SK-N-SH treated with all-trans-retinoic acid at 6 μM for 48 hours (cell line): ENCODE results near the gene SPON1.

Experiments used
- ATAC-seq: fragments of 200-7000 bp; cut with Tn5 transposase; 3 replicates; pipeline ENCODE4 v1.9.1; 2020; ENCODE audit warnings: mild to moderate bottlenecking, moderate library complexity
- ARNTL ChIP-seq: fragments of 450-650 bp; formaldehyde crosslinking; IDR thresholded peaks from 2 replicates; pipeline ENCODE4 v1.5.0; 2020; ENCODE audit warnings: low read depth, mild to moderate bottlenecking, moderate library complexity, borderline replicate concordance
- BACH2 ChIP-seq: fragments of 250-450 bp; sonication (Bioruptor Pico); IDR thresholded peaks from 2 replicates; pipeline ENCODE4 v1.9.0; 2021; ENCODE audit warnings: mild to moderate bottlenecking, borderline replicate concordance
- CSDC2 ChIP-seq: fragments of 250-450 bp; sonication (Bioruptor Pico); IDR thresholded peaks from 2 replicates; pipeline ENCODE4 v1.5.0; 2020; ENCODE audit warnings: mild to moderate bottlenecking, moderate library complexity
- ESRRG ChIP-seq: fragments of 250-450 bp; sonication (Bioruptor Pico); IDR thresholded peaks from 2 replicates; pipeline ENCODE4 v1.6.1; 2021; ENCODE audit warnings: mild to moderate bottlenecking
- GLIS3 ChIP-seq: fragments of 250-450 bp; sonication (Bioruptor Pico); IDR thresholded peaks from 2 replicates; pipeline ENCODE4 v1.5.0; 2020; ENCODE audit warnings: mild to moderate bottlenecking, moderate library complexity
- ISL1 ChIP-seq: fragments of 250-450 bp; sonication (Bioruptor Pico); IDR thresholded peaks from 2 replicates; pipeline ENCODE4 v2.1.2; 2022; ENCODE audit warnings: mild to moderate bottlenecking, moderate library complexity
- OSR1 ChIP-seq: fragments of 250-450 bp; sonication (Bioruptor Pico); IDR thresholded peaks from 2 replicates; pipeline ENCODE4 v1.8.0; 2022; ENCODE audit warnings: moderate library complexity, mild to moderate bottlenecking, inconsistent platforms
- PPARA ChIP-seq: fragments of 250-450 bp; sonication (Bioruptor Pico); IDR thresholded peaks from 2 replicates; pipeline ENCODE4 v1.5.0; 2020; ENCODE audit warnings: mild to moderate bottlenecking, borderline replicate concordance
- RARB ChIP-seq: fragments of 250-450 bp; sonication (Bioruptor Pico); IDR thresholded peaks from 2 replicates; pipeline ENCODE4 v1.8.0; 2021; ENCODE audit warnings: mild to moderate bottlenecking, moderate library complexity
- SNAI2 ChIP-seq: fragments of 250-450 bp; sonication (Bioruptor Pico); IDR thresholded peaks from 2 replicates; pipeline ENCODE4 v1.5.0; 2020; ENCODE audit warnings: mild to moderate bottlenecking, moderate library complexity
- TCF4 ChIP-seq: fragments of 250-450 bp; sonication (Bioruptor Pico); IDR thresholded peaks from 2 replicates; pipeline ENCODE4 v1.8.0; 2021; ENCODE audit warnings: mild to moderate bottlenecking, moderate library complexity, borderline replicate concordance
- TOX ChIP-seq: fragments of 250-450 bp; sonication (Bioruptor Pico); IDR thresholded peaks from 2 replicates; pipeline ENCODE4 v1.8.0; 2021; ENCODE audit warnings: mild to moderate bottlenecking, moderate library complexity, borderline replicate concordance
- ZFP3 ChIP-seq: fragments of 250-450 bp; sonication (Bioruptor Pico); IDR thresholded peaks from 2 replicates; pipeline ENCODE4 v1.5.0; 2020; ENCODE audit warnings: mild to moderate bottlenecking, moderate library complexity
- ZNF565 ChIP-seq: fragments of 450-650 bp; formaldehyde crosslinking; conservative IDR thresholded peaks from 2 replicates; pipeline ENCODE4 v1.5.0; 2020; ENCODE audit warnings: low read depth, mild to moderate bottlenecking, moderate library complexity
- ZNF70 ChIP-seq: fragments of 450-650 bp; formaldehyde crosslinking; IDR thresholded peaks from 2 replicates; pipeline ENCODE4 v1.5.0; 2020; ENCODE audit warnings: mild to moderate bottlenecking, moderate library complexity
- ZNF8 ChIP-seq: fragments of 450-650 bp; formaldehyde crosslinking; IDR thresholded peaks from 2 replicates; pipeline ENCODE4 v1.5.0; 2020; ENCODE audit warnings: mild to moderate bottlenecking, moderate library complexity
- TF ChIP-seq, protein P1 (sequence below): fragments of 250-450 bp; sonication (Bioruptor Pico); IDR thresholded peaks from 2 replicates; pipeline ENCODE4 v1.5.0; 2020; ENCODE audit warnings: mild to moderate bottlenecking, moderate library complexity
- TF ChIP-seq, protein P2 (sequence below): fragments of 250-450 bp; sonication (Bioruptor Pico); IDR thresholded peaks from 2 replicates; pipeline ENCODE4 v1.5.1; 2020; ENCODE audit warnings: low read depth, mild to moderate bottlenecking, moderate library complexity
- TF ChIP-seq, protein P3 (sequence below): fragments of 250-450 bp; sonication (Bioruptor Pico); IDR thresholded peaks from 2 replicates; pipeline ENCODE4 v1.8.0; 2020; ENCODE audit warnings: mild to moderate bottlenecking, moderate library complexity, borderline replicate concordance
- TF ChIP-seq, protein P4 (sequence below): fragments of 250-450 bp; sonication (Bioruptor Pico); IDR thresholded peaks from 2 replicates; pipeline ENCODE4 v1.5.1; 2021; ENCODE audit warnings: mild to moderate bottlenecking, moderate library complexity

The SPON1 gene

DNA sequence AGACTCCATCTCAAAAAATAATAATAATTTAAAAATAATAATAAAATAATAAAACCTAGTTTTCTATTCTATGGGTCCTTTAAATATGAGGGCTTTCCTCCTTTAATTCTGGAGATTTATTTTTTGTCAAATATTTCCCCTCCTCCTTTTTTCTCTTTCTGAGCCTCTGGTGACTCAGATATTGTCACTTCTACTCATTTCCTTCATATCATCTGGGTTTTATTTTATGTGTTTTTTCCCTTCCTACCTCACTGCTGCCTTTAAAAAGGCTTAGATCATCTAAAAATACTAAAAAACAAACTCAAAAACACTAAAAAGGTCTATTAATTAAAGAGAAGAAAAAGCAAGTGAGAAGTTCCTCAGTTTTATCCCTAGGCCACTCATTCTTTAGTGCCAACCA, 138.9 kb downstream of the SPON1 start:
- ATAC-seq = no peak
- TF ChIP-seq ARNTL (CRISPR knock-in tag) (no peak), CSDC2 (CRISPR knock-in tag) (no peak), TOX (CRISPR knock-in tag) (no peak), RARB (CRISPR knock-in tag) (no peak), TCF4 (no peak), ESRRG (CRISPR knock-in tag) (no peak), ZNF8 (no peak), ZNF565 (no peak), ISL1 (CRISPR knock-in tag) (no peak), ZNF70 (no peak)
- TF ChIP-seq, protein P1, sequence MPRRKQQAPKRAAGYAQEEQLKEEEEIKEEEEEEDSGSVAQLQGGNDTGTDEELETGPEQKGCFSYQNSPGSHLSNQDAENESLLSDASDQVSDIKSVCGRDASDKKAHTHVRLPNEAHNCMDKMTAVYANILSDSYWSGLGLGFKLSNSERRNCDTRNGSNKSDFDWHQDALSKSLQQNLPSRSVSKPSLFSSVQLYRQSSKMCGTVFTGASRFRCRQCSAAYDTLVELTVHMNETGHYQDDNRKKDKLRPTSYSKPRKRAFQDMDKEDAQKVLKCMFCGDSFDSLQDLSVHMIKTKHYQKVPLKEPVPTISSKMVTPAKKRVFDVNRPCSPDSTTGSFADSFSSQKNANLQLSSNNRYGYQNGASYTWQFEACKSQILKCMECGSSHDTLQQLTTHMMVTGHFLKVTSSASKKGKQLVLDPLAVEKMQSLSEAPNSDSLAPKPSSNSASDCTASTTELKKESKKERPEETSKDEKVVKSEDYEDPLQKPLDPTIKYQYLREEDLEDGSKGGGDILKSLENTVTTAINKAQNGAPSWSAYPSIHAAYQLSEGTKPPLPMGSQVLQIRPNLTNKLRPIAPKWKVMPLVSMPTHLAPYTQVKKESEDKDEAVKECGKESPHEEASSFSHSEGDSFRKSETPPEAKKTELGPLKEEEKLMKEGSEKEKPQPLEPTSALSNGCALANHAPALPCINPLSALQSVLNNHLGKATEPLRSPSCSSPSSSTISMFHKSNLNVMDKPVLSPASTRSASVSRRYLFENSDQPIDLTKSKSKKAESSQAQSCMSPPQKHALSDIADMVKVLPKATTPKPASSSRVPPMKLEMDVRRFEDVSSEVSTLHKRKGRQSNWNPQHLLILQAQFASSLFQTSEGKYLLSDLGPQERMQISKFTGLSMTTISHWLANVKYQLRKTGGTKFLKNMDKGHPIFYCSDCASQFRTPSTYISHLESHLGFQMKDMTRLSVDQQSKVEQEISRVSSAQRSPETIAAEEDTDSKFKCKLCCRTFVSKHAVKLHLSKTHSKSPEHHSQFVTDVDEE (CRISPR knock-in tag) = no peak
- TF ChIP-seq, protein P2, sequence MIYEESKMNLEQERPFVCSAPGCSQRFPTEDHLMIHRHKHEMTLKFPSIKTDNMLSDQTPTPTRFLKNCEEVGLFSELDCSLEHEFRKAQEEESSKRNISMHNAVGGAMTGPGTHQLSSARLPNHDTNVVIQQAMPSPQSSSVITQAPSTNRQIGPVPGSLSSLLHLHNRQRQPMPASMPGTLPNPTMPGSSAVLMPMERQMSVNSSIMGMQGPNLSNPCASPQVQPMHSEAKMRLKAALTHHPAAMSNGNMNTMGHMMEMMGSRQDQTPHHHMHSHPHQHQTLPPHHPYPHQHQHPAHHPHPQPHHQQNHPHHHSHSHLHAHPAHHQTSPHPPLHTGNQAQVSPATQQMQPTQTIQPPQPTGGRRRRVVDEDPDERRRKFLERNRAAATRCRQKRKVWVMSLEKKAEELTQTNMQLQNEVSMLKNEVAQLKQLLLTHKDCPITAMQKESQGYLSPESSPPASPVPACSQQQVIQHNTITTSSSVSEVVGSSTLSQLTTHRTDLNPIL (CRISPR knock-in tag) = no peak

DNA sequence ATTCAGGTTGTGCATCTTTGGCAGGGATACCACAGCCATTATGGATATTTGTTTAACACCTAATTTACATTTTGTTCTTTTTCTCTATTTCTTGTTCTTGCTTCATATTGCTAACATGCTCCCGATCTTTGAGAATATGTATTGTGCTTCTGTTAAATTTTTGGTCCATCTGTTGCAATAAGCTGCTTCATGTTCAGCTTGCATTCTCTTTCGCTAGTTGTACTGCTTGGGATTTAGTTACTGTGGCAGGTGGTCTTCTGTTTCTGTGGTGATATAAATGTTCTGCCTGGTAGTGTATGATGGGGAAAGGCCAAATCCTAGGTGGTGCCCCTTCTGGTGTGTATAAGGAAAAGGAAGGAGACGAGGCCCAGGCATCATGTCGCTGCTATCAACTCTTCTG, 140.2 kb downstream of the SPON1 start:
- no peak for ATAC-seq
- TF ChIP-seq ESRRG (CRISPR knock-in tag) = no peak
- no peak for TF ChIP-seq ISL1 (CRISPR knock-in tag)
- TF ChIP-seq, protein P2 (CRISPR knock-in tag) = no peak
- TF ChIP-seq, protein P3, sequence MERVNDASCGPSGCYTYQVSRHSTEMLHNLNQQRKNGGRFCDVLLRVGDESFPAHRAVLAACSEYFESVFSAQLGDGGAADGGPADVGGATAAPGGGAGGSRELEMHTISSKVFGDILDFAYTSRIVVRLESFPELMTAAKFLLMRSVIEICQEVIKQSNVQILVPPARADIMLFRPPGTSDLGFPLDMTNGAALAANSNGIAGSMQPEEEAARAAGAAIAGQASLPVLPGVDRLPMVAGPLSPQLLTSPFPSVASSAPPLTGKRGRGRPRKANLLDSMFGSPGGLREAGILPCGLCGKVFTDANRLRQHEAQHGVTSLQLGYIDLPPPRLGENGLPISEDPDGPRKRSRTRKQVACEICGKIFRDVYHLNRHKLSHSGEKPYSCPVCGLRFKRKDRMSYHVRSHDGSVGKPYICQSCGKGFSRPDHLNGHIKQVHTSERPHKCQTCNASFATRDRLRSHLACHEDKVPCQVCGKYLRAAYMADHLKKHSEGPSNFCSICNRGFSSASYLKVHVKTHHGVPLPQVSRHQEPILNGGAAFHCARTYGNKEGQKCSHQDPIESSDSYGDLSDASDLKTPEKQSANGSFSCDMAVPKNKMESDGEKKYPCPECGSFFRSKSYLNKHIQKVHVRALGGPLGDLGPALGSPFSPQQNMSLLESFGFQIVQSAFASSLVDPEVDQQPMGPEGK (CRISPR knock-in tag) = no peak
- TF ChIP-seq PPARA (CRISPR knock-in tag) = no peak
- no peak for TF ChIP-seq SNAI2 (CRISPR knock-in tag)
- TF ChIP-seq ZFP3 = no peak
- TF ChIP-seq OSR1 (CRISPR knock-in tag) = no peak
- TF ChIP-seq TCF4 = no peak

DNA sequence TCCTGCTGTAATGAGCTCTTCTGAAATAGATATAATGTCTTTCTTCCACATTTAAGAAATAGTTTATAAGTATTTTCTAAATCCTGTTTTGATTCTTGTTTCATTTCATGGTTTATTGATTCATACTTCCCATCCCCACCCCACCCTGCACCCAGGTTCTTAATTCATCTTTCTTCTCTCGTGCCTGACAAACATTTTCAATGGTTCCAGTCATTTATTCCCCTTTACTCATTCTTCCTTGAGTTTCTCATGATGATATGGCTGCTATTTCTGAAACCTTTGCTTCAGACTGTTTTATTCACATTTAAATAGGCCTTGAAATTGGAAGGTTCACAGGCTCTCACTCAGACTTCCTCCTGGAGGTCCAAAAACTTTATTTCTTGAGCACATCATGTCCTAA, 142.9 kb downstream of the SPON1 start:
- TF ChIP-seq ZNF70 = no peak
- TF ChIP-seq, protein P2 (CRISPR knock-in tag) = no peak
- TF ChIP-seq PPARA (CRISPR knock-in tag) = no peak
- TF ChIP-seq, protein P4, sequence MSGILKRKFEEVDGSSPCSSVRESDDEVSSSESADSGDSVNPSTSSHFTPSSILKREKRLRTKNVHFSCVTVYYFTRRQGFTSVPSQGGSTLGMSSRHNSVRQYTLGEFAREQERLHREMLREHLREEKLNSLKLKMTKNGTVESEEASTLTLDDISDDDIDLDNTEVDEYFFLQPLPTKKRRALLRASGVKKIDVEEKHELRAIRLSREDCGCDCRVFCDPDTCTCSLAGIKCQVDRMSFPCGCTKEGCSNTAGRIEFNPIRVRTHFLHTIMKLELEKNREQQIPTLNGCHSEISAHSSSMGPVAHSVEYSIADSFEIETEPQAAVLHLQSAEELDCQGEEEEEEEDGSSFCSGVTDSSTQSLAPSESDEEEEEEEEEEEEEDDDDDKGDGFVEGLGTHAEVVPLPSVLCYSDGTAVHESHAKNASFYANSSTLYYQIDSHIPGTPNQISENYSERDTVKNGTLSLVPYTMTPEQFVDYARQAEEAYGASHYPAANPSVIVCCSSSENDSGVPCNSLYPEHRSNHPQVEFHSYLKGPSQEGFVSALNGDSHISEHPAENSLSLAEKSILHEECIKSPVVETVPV (CRISPR knock-in tag) = no peak
- TF ChIP-seq ESRRG (CRISPR knock-in tag) = no peak
- TF ChIP-seq BACH2 (CRISPR knock-in tag) = no peak
- no peak for TF ChIP-seq TOX (CRISPR knock-in tag)
- TF ChIP-seq GLIS3 (CRISPR knock-in tag) = no peak
- no peak for TF ChIP-seq SNAI2 (CRISPR knock-in tag)
- ATAC-seq = no peak
